MM.1S (cell line): ENCODE results near the gene HOXB6.

Experiments used
- CTCF ChIP-seq: fragments of 300-600 bp; sonication (generic); IDR thresholded peaks from 2 replicates; pipeline ENCODE4 v1.5.1; 2016; ENCODE audit warnings: antibody characterized with exemption, low read length, mixed read lengths
- EZH2 ChIP-seq: fragments of 300-600 bp; sonication (generic); optimal IDR thresholded peaks from 2 replicates; pipeline ENCODE3; 2017; ENCODE audit warnings: low read depth, mild to moderate bottlenecking, antibody characterized with exemption, low read length, mixed read lengths

- TF ChIP-seq CTCF (no peak), EZH2 (no peak)
Measured at GRCh38 chr17:48567646-48568354, 37.0 kb downstream of the HOXB6 start.
